ENCODE measurements around the gene FAM53B.

FAM53B gene

GRCh38 chr10:124628676-124629021, 115.5 kb downstream of the FAM53B start:
- H3K36me3 ChIP-seq: no peaks in the 10 kb centered on the region; the same call in 1 of the 2 replicates
- no peaks in the 10 kb centered on the region for H3K27me3 ChIP-seq (ENCODE audit: insufficient read depth, low read depth, severe bottlenecking)
- TF ChIP-seq CTCF (IDR thresholded peaks at IDR 0.05; ENCODE audit: low read depth, low read length): no peak
- no peak for DNase-seq
- H3K4me3 ChIP-seq (ENCODE audit: low read depth, low read length): no peak overlapping the region
- no peaks in the 10 kb centered on the region for H3K9me3 ChIP-seq (ENCODE audit: severe bottlenecking)
- no peak overlapping the region for H3K27ac ChIP-seq

GRCh38 chr10:124627866-124628675, 116.1 kb downstream of the FAM53B start:
- DNase-seq: no peak
- Histone ChIP-seq H3K27me3 (ENCODE audit: insufficient read depth, low read depth, severe bottlenecking) (no peaks in the 10 kb centered on the region), H3K4me3 (ENCODE audit: low read depth, low read length) (no peak overlapping the region)

GRCh38 chr10:124626759-124627380, 117.3 kb downstream of the FAM53B start:
- Histone ChIP-seq H3K4me3 (ENCODE audit: low read depth, low read length) (no peak overlapping the region), H3K9me3 (ENCODE audit: severe bottlenecking) (no peaks in the 10 kb centered on the region), H3K27ac (no peak overlapping the region), H3K27me3 (ENCODE audit: insufficient read depth, low read depth, severe bottlenecking) (no peaks in the 10 kb centered on the region), H3K36me3 (no peaks in the 10 kb centered on the region)
- no peak for TF ChIP-seq CTCF (IDR thresholded peaks at IDR 0.05; ENCODE audit: low read depth, low read length)
- no peak for DNase-seq

More at GRCh38 chr10:124627866-124628675, 116.1 kb downstream of the FAM53B start:
- Histone ChIP-seq H3K27ac (no peak overlapping the region), H3K9me3 (ENCODE audit: severe bottlenecking) (no peaks in the 10 kb centered on the region), H3K36me3 (no peaks in the 10 kb centered on the region; the same call in 1 of the 2 replicates)
- TF ChIP-seq CTCF (IDR thresholded peaks at IDR 0.05; ENCODE audit: low read depth, low read length): no peak

- TF ChIP-seq CTCF (IDR thresholded peaks at IDR 0.05; ENCODE audit: low read depth, low read length): no peak
- Histone ChIP-seq H3K27ac (no peak overlapping the region), H3K4me3 (ENCODE audit: low read depth, low read length) (no peak overlapping the region), H3K27me3 (ENCODE audit: insufficient read depth, low read depth, severe bottlenecking) (no peaks in the 10 kb centered on the region), H3K36me3 (no peaks in the 10 kb centered on the region), H3K9me3 (ENCODE audit: severe bottlenecking) (no peaks in the 10 kb centered on the region)
- no peak for DNase-seq
Observed at GRCh38 chr10:124625831-124626238, 118.3 kb downstream of the FAM53B start.

GRCh38 chr10:124624895-124625294, 119.3 kb downstream of the FAM53B start:
- no peak overlapping the region for H3K27ac ChIP-seq
- DNase-seq: no peak
- H3K36me3 ChIP-seq: no peaks in the 10 kb centered on the region
- H3K27me3 ChIP-seq (ENCODE audit: insufficient read depth, low read depth, severe bottlenecking): no peaks in the 10 kb centered on the region
- H3K9me3 ChIP-seq (ENCODE audit: severe bottlenecking): no peaks in the 10 kb centered on the region
- H3K4me3 ChIP-seq (ENCODE audit: low read depth, low read length): no peak overlapping the region
- no peak for TF ChIP-seq CTCF (IDR thresholded peaks at IDR 0.05; ENCODE audit: low read depth, low read length)

All from WERI-Rb-1 (cell line).